SU-DHL-6 (cell line): ENCODE data around the gene SHQ1.

Source experiments
- EZH2phosphoT487 ChIP-seq: fragments of 200-600 bp; sonication (generic), shearing (Covaris generic); conservative IDR thresholded peaks from 2 replicates; pipeline ENCODE4 v1.6.1; 2018; ENCODE audit warnings: mild to moderate bottlenecking, antibody characterized with exemption, low read length, moderate library complexity, mixed read lengths
- TF ChIP-seq, protein P1 (sequence below): fragments of 200-600 bp; sonication (generic); IDR thresholded peaks from one replicate; pipeline ENCODE4 v1.5.1; 2017; ENCODE audit warnings: antibody characterized with exemption, mild to moderate bottlenecking, low read length, moderate library complexity; ENCODE audit not compliant: insufficient read depth, poor library complexity, severe bottlenecking

DNA sequence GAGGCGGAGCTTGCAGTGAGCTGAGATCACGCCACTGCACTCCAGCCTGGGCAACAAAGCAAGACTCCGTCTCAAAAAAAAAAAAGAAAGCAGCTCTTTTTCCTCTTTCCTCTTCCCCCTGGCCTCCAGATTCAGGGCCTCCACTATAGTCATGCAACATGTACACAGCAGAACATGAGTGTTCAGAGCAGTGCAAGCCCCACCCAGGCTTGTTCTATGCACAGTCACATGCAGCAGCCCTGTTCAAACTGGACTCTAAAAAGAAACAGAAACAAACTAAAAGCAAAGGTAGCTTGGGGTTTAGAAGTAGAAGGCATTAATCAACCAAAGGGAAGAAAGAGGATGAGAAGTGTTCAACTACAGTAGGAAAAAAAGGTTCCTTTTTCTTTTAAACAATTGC is 11.8 kb downstream of the SHQ1 start:
- TF ChIP-seq, protein P1, sequence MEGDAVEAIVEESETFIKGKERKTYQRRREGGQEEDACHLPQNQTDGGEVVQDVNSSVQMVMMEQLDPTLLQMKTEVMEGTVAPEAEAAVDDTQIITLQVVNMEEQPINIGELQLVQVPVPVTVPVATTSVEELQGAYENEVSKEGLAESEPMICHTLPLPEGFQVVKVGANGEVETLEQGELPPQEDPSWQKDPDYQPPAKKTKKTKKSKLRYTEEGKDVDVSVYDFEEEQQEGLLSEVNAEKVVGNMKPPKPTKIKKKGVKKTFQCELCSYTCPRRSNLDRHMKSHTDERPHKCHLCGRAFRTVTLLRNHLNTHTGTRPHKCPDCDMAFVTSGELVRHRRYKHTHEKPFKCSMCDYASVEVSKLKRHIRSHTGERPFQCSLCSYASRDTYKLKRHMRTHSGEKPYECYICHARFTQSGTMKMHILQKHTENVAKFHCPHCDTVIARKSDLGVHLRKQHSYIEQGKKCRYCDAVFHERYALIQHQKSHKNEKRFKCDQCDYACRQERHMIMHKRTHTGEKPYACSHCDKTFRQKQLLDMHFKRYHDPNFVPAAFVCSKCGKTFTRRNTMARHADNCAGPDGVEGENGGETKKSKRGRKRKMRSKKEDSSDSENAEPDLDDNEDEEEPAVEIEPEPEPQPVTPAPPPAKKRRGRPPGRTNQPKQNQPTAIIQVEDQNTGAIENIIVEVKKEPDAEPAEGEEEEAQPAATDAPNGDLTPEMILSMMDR, result no peak
- no peak for TF ChIP-seq EZH2phosphoT487
